DND-41 (cell line): ENCODE measurements around the gene BNC2.

Source experiments
- EZH2 ChIP-seq: IDR thresholded peaks from 3 replicates; pipeline ENCODE4 v1.6.1; 2012; ENCODE audit warnings: borderline replicate concordance, low read depth, mild to moderate bottlenecking, moderate library complexity, low read length, inconsistent platforms; ENCODE audit not compliant: severe bottlenecking
- TF ChIP-seq, protein P1 (sequence below): IDR thresholded peaks from 2 replicates; pipeline ENCODE4 v1.5.1; 2012; ENCODE audit warnings: borderline replicate concordance, low read length, moderate library complexity, mild to moderate bottlenecking; ENCODE audit not compliant: poor library complexity, severe bottlenecking; ENCODE audit errors: extremely low read depth

DNA sequence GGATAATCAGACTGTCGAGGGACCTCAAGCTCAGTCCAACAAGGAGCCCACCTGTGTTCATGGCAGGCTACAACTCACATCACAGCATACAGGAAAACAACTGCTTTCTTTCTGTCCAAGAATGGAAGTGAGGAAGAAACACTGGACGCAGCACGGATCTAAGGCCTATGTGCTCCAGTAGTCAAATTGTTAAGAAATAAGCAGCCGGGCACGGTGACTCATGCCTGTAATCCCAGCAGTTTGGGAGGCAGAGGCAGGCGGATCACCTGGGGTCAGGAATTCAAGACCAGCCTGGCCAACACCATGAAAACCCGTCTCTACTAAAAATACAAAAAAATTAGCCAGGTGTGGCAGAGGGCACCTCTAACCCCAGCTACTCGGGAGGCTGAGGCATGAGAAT is 427.8 kb downstream of the BNC2 start:
- TF ChIP-seq, protein P1, sequence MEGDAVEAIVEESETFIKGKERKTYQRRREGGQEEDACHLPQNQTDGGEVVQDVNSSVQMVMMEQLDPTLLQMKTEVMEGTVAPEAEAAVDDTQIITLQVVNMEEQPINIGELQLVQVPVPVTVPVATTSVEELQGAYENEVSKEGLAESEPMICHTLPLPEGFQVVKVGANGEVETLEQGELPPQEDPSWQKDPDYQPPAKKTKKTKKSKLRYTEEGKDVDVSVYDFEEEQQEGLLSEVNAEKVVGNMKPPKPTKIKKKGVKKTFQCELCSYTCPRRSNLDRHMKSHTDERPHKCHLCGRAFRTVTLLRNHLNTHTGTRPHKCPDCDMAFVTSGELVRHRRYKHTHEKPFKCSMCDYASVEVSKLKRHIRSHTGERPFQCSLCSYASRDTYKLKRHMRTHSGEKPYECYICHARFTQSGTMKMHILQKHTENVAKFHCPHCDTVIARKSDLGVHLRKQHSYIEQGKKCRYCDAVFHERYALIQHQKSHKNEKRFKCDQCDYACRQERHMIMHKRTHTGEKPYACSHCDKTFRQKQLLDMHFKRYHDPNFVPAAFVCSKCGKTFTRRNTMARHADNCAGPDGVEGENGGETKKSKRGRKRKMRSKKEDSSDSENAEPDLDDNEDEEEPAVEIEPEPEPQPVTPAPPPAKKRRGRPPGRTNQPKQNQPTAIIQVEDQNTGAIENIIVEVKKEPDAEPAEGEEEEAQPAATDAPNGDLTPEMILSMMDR: no peak
- TF ChIP-seq EZH2: no peak
